Measurements from ENCODE around the gene MDP1. TPM values are rescaled to one million over a fixed set of nuclear protein-coding genes. Genes with fewer than 3 reads are reported as not detected.

MDP1 gene
- total and polyA plus RNA-seq, 2 experiments from 2014 or later: 9.8 to 31.1 TPM

- TF ChIP-seq, protein P1, sequence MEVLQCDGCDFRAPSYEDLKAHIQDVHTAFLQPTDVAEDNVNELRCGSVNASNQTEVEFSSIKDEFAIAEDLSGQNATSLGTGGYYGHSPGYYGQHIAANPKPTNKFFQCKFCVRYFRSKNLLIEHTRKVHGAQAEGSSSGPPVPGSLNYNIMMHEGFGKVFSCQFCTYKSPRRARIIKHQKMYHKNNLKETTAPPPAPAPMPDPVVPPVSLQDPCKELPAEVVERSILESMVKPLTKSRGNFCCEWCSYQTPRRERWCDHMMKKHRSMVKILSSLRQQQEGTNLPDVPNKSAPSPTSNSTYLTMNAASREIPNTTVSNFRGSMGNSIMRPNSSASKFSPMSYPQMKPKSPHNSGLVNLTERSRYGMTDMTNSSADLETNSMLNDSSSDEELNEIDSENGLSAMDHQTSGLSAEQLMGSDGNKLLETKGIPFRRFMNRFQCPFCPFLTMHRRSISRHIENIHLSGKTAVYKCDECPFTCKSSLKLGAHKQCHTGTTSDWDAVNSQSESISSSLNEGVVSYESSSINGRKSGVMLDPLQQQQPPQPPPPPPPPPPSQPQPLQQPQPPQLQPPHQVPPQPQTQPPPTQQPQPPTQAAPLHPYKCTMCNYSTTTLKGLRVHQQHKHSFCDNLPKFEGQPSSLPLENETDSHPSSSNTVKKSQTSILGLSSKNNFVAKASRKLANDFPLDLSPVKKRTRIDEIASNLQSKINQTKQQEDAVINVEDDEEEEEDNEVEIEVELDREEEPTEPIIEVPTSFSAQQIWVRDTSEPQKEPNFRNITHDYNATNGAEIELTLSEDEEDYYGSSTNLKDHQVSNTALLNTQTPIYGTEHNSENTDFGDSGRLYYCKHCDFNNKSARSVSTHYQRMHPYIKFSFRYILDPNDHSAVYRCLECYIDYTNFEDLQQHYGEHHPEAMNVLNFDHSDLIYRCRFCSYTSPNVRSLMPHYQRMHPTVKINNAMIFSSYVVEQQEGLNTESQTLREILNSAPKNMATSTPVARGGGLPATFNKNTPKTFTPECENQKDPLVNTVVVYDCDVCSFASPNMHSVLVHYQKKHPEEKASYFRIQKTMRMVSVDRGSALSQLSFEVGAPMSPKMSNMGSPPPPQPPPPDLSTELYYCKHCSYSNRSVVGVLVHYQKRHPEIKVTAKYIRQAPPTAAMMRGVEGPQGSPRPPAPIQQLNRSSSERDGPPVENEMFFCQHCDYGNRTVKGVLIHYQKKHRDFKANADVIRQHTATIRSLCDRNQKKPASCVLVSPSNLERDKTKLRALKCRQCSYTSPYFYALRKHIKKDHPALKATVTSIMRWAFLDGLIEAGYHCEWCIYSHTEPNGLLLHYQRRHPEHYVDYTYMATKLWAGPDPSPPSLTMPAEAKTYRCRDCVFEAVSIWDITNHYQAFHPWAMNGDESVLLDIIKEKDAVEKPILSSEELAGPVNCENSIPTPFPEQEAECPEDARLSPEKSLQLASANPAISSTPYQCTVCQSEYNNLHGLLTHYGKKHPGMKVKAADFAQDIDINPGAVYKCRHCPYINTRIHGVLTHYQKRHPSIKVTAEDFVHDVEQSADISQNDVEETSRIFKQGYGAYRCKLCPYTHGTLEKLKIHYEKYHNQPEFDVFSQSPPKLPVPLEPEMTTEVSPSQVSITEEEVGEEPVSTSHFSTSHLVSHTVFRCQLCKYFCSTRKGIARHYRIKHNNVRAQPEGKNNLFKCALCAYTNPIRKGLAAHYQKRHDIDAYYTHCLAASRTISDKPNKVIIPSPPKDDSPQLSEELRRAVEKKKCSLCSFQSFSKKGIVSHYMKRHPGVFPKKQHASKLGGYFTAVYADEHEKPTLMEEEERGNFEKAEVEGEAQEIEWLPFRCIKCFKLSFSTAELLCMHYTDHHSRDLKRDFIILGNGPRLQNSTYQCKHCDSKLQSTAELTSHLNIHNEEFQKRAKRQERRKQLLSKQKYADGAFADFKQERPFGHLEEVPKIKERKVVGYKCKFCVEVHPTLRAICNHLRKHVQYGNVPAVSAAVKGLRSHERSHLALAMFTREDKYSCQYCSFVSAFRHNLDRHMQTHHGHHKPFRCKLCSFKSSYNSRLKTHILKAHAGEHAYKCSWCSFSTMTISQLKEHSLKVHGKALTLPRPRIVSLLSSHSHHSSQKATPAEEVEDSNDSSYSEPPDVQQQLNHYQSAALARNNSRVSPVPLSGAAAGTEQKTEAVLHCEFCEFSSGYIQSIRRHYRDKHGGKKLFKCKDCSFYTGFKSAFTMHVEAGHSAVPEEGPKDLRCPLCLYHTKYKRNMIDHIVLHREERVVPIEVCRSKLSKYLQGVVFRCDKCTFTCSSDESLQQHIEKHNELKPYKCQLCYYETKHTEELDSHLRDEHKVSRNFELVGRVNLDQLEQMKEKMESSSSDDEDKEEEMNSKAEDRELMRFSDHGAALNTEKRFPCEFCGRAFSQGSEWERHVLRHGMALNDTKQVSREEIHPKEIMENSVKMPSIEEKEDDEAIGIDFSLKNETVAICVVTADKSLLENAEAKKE (CRISPR knock-in tag; IDR thresholded peaks at IDR 0.05): no peak
- TF ChIP-seq EZH2phosphoT487 (IDR thresholded peaks at IDR 0.05; ENCODE audit: unreplicated experiment) (no peak), EZH2 (IDR thresholded peaks at IDR 0.05; ENCODE audit: low read depth, unreplicated experiment) (no peak), REST (IDR thresholded peaks at IDR 0.05; ENCODE audit: unreplicated experiment) (no peak), CREB1 (CRISPR knock-in tag; IDR thresholded peaks at IDR 0.05; ENCODE audit: low read depth) (no peak)
Observed at GRCh38 chr14:24255438-24255837, 39.6 kb upstream of the MDP1 start (continued).
